Calu3 (cell line): ENCODE results near the gene RTP4. TPM values are rescaled to one million over a fixed set of nuclear protein-coding genes. Genes with fewer than 3 reads are reported as not detected.
"Not testable (repeated sequence)": the region's sequence is repeated elsewhere in the genome, so short reads cannot be mapped to it uniquely, and the experiment has no call there.

Experiments used
- BruUV-seq: library from RNA; stranded (reverse); fragments of 400-500 nt; replicated peaks from 2 replicates; lab custom pipeline; 2021; lab: Mats Ljungman, UMichigan
- CTCF ChIA-PET: fragments of 300-600 bp; sonication (Branson Sonifier 250); formaldehyde crosslinking; loops from one replicate; lab custom pipeline; 2022; ENCODE audit warnings: antibody characterized with exemption; lab: Charles Lee
- DNase-seq: peaks from one replicate; pipeline ENCODE4 v3.0.0; 2022
- H3K27ac Mint-ChIP-seq: one replicate; pipeline ENCODE4 v1.8.0; 2022; ENCODE audit warnings: mixed read lengths; ENCODE audit not compliant: unreplicated experiment
- H3K27me3 Mint-ChIP-seq: one replicate; pipeline ENCODE4 v1.8.0; 2022; ENCODE audit warnings: mixed read lengths; ENCODE audit not compliant: unreplicated experiment
- H3K36me3 Mint-ChIP-seq: one replicate; pipeline ENCODE4 v1.8.0; 2022; ENCODE audit warnings: mild to moderate bottlenecking, moderate library complexity, mixed read lengths; ENCODE audit not compliant: insufficient read depth, unreplicated experiment
- H3K4me1 Mint-ChIP-seq: one replicate; pipeline ENCODE4 v1.8.0; 2022; ENCODE audit warnings: mild to moderate bottlenecking, low read depth, mixed read lengths; ENCODE audit not compliant: unreplicated experiment
- H3K4me3 Mint-ChIP-seq: one replicate; pipeline ENCODE4 v1.8.0; 2022; ENCODE audit warnings: mild to moderate bottlenecking, low read depth, moderate library complexity, mixed read lengths; ENCODE audit not compliant: unreplicated experiment
- H3K9me3 Mint-ChIP-seq: one replicate; pipeline ENCODE4 v1.8.0; 2022; ENCODE audit warnings: low read depth, mixed read lengths; ENCODE audit not compliant: unreplicated experiment
- intact Hi-C: fragments of 100-400 bp; cut with micrococcal nuclease; formaldehyde crosslinking; loops from one replicate; pipeline ENCODE4 v1.10.0; 2022; ENCODE audit not compliant: unreplicated experiment
- total RNA-seq: library from RNA; stranded (reverse); gene quantifications from 2 replicates; pipeline ENCODE4 v1.2.3, GENCODE V29; 2022
- TF ChIP-seq, protein P1 (sequence below): fragments of 200-600 bp; IDR thresholded peaks from one replicate; pipeline ENCODE4 v1.8.0; 2022; ENCODE audit warnings: antibody characterized with exemption; ENCODE audit not compliant: unreplicated experiment

The RTP4 gene
- total RNA-seq, 1 experiment from 2014 or later = 12.3 TPM

GRCh38 chr3:187403768-187404288 is 35.6 kb downstream of the RTP4 start:
- Mint-ChIP-seq H3K36me3 (peaks cover 7% of the 10 kb centered on the region), H3K27me3 (no peaks in the 10 kb centered on the region), H3K27ac (peak overlapping the region; percentile 94), H3K4me1 (peaks cover 27% of the 10 kb centered on the region), H3K4me3 (peak overlapping the region; percentile 51), H3K9me3 (peaks cover 3% of the 10 kb centered on the region)
- TF ChIP-seq, protein P1, sequence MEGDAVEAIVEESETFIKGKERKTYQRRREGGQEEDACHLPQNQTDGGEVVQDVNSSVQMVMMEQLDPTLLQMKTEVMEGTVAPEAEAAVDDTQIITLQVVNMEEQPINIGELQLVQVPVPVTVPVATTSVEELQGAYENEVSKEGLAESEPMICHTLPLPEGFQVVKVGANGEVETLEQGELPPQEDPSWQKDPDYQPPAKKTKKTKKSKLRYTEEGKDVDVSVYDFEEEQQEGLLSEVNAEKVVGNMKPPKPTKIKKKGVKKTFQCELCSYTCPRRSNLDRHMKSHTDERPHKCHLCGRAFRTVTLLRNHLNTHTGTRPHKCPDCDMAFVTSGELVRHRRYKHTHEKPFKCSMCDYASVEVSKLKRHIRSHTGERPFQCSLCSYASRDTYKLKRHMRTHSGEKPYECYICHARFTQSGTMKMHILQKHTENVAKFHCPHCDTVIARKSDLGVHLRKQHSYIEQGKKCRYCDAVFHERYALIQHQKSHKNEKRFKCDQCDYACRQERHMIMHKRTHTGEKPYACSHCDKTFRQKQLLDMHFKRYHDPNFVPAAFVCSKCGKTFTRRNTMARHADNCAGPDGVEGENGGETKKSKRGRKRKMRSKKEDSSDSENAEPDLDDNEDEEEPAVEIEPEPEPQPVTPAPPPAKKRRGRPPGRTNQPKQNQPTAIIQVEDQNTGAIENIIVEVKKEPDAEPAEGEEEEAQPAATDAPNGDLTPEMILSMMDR = no peak
- BruUV-seq = TSS peak; percentile 86
- DNase-seq = peak; percentile 71
- CTCF ChIA-PET = interaction anchor here (0.7 to 1.2 kb wide), 3 partner anchors 36 to 276 kb away, joined by 3 to 7 read pairs (median 4); partner anchors contain the start of gene RTP4
- intact Hi-C loops = no loop called here

GRCh38 chr3:187406927-187407326 is 38.7 kb downstream of the RTP4 start:
- H3K27ac Mint-ChIP-seq = no peak overlapping the region
- TF ChIP-seq, protein P1 = no peak
- BruUV-seq = no TSS peak
- H3K4me3 Mint-ChIP-seq = no peak overlapping the region
- CTCF ChIA-PET = no interaction called here
- no peaks in the 10 kb centered on the region for H3K27me3 Mint-ChIP-seq
- H3K4me1 Mint-ChIP-seq = peaks cover 31% of the 10 kb centered on the region
- DNase-seq = no peak
- intact Hi-C loops = loop anchor here (5.0 kb wide), 1 partner anchor 100 kb away; no protein-coding TSS in a partner anchor
- H3K9me3 Mint-ChIP-seq = peaks cover 2% of the 10 kb centered on the region
- H3K36me3 Mint-ChIP-seq = peaks cover 16% of the 10 kb centered on the region

- Mint-ChIP-seq H3K36me3 (peaks cover 12% of the 10 kb centered on the region), H3K27ac (peak overlapping the region; percentile 82), H3K4me3 (peak overlapping the region; percentile 83)
- DNase-seq = peak; percentile 47
- H3K4me1 Mint-ChIP-seq, H3K9me3 Mint-ChIP-seq, H3K27me3 Mint-ChIP-seq, BruUV-seq, intact Hi-C loops: not testable (repeated sequence)
- CTCF ChIA-PET = interaction anchor here (0.6 to 0.9 kb wide), 2 partner anchors 92 to 421 kb away, joined by 3 to 4 read pairs; no protein-coding TSS in a partner anchor
Measured at GRCh38 chr3:187411991-187412781, 44.0 kb downstream of the RTP4 start.

Other genes starting within 250 kb of the RTP4 start
- gene RPL39L, start 228.9 kb upstream of the RTP4 start, total RNA-seq = 27.2 and 31.8 TPM in 2 replicates
- gene RTP1, start 170.9 kb upstream of the RTP4 start, total RNA-seq = not detected in 2 replicates
- 0.17 and 0.59 TPM in 2 replicates for gene MASP1, start 76.6 kb upstream of the RTP4 start, total RNA-seq